GM12891 (cell line): Measurements from ENCODE around the gene AMMECR1.

Experiments
- DNase-seq: peaks from one replicate; pipeline ENCODE4 v3.0.0; 2011; ENCODE audit warnings: low spot score; ENCODE audit not compliant: insufficient read length
- FAIRE-seq: peaks from 2 replicates; lab custom pipeline; 2011; peaks lifted over from hg19 to GRCh38; lab: Jason Lieb, UNC
- PAX5 ChIP-seq: IDR thresholded peaks from 2 replicates; pipeline ENCODE4 v1.6.1; 2011; ENCODE audit warnings: low read length, moderate library complexity, mild to moderate bottlenecking; ENCODE audit not compliant: insufficient read depth, severe bottlenecking
- POLR2A ChIP-seq: IDR thresholded peaks from 2 replicates; pipeline ENCODE4 v1.6.1; 2011; ENCODE audit warnings: low read depth, low read length, control low read depth
- POLR2AphosphoS5 ChIP-seq: IDR thresholded peaks from 2 replicates; pipeline ENCODE4 v1.6.1; 2011; ENCODE audit warnings: low read depth, low read length, control low read depth
- POU2F2 ChIP-seq: IDR thresholded peaks from 2 replicates; pipeline ENCODE4 v1.6.1; 2011; ENCODE audit warnings: low read depth, mild to moderate bottlenecking, control low read depth, low read length, moderate library complexity
- SPI1 ChIP-seq: IDR thresholded peaks from 2 replicates; pipeline ENCODE4 v1.6.1; 2011; ENCODE audit warnings: low read depth, low read length, control low read depth
- TAF1 ChIP-seq: IDR thresholded peaks from 2 replicates; pipeline ENCODE4 v1.6.1; 2011; ENCODE audit warnings: low read depth, low read length, control low read depth

Gene AMMECR1

GRCh38 chrX:110228453-110228852 is 89.4 kb downstream of the AMMECR1 start:
- FAIRE-seq (no peak), DNase-seq (no peak)
- no peak for TF ChIP-seq POLR2A
- no peak for TF ChIP-seq TAF1
- no peak for TF ChIP-seq SPI1
- no peak for TF ChIP-seq PAX5
- TF ChIP-seq POU2F2 = no peak
- no peak for TF ChIP-seq POLR2AphosphoS5

DNA sequence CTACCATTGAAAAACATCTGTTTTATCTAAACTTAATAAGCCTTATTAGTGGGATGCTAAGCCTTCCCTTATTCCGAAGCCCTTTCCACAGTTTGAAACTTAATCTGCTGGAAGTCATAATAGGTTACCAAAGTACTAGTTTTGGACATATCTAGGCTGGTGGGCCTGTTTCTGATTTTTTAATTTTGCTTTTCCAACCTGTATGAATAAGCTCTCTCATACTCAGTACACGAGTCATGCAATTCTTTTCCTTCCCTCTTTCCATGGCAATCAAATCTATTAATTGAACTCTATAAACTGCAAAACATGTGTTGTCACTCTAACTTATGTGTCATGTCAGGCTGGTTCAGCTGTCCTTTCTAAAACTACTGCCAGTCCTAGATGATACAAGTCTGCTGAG is 91.0 kb downstream of the AMMECR1 start:
- FAIRE-seq (peak; percentile 69), DNase-seq (no peak)
- no peak for TF ChIP-seq SPI1
- no peak for TF ChIP-seq PAX5
- no peak for TF ChIP-seq POLR2AphosphoS5
- TF ChIP-seq POLR2A = no peak

- no peak for TF ChIP-seq TAF1
- no peak for TF ChIP-seq POU2F2
- TF ChIP-seq POLR2A = no peak
- TF ChIP-seq SPI1 = no peak
- TF ChIP-seq PAX5 = no peak
- no peak for TF ChIP-seq POLR2AphosphoS5
- FAIRE-seq (peak; percentile 13), DNase-seq (no peak)
These were observed 92.8 kb downstream of the AMMECR1 start for GRCh38 chrX:110224926-110225617.

DNA sequence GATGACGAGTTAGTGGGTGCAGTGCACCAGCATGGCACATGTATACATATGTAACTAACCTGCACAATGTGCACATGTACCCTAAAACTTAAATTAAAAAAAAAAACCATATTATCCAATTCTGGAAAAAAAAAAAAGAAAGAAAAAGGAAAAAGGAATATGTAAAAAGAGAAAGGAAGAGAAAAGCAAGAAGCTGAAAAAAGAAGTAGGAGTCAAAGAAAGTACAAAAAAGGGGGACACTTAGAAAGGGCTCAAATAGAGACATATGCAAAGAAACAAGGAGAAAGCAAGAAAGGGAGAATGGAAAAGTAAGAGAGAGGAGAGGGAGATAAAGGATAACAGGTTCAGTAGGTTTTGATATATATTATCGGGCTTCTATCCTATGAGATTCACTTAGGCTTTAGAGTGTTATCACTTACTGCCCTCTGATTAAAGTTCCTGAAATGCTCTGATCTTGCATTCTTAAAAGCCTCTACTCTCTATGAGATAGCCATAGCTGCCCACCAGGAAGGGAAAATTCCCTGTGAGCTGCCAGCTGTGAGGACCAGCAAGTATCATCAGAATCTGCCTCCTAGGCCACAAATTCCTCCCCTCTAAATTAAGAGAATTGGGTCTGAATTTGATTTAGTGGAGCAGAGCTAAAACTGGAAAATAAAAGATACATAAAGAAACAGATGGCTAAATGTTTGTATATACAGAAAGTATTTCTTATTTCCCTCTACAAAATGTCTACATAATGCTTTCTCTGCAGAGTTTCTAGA is 95.2 kb downstream of the AMMECR1 start:
- FAIRE-seq = no peak

GRCh38 chrX:110219920-110220319 is 98.0 kb downstream of the AMMECR1 start:
- no peak for DNase-seq
- TF ChIP-seq PAX5 = no peak
- no peak for TF ChIP-seq TAF1
- no peak for TF ChIP-seq POLR2A
- TF ChIP-seq POLR2AphosphoS5 = no peak
- no peak for TF ChIP-seq POU2F2
- no peak for TF ChIP-seq SPI1
- no peak for FAIRE-seq

More for the DNA sequence above, 95.2 kb downstream of the AMMECR1 start:
- TF ChIP-seq POU2F2 (no peak), TAF1 (no peak), POLR2A (no peak), PAX5 (no peak), POLR2AphosphoS5 (no peak)
- no peak for DNase-seq

DNA sequence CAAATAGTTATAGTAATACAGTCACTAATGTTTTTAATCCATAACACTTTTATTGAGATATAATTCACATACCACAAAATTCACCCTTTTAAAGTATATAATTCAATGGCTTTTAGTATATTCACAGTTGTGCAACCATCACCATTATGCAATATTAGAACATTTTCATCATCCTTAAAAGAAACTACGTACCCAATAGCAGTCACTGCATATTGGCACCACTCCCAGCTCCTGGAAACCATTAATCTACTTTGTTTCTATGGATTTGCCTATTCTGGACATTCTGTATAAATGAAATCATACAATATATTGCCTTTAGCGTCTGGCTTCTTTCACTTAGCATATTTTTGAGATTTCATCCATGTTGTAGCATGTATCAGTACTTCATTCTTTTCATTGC is 99.3 kb downstream of the AMMECR1 start:
- DNase-seq (no peak), FAIRE-seq (no peak)
- no peak for TF ChIP-seq POLR2A
- no peak for TF ChIP-seq TAF1
- no peak for TF ChIP-seq PAX5
- no peak for TF ChIP-seq POU2F2
- TF ChIP-seq POLR2AphosphoS5 = no peak

DNA sequence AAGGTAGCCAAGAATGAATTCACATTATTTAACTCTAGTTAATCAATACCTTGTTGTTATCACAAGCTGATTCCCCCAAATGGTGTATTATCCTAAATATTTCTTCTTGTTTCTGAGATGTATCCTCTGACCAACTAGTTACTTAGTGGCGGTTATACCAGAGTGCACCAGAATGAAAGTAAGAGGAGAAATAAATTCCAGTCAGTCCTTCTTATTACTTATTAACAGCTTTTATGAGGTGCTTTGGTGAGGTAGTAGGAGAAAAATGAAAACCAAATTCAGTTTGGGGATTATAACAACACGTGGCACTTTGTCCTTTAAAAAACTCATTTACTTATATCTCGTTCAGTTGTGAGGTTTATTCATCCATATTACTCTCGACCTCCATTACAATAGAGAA is 101.9 kb downstream of the AMMECR1 start:
- TF ChIP-seq POU2F2 (no peak), POLR2AphosphoS5 (no peak), POLR2A (no peak), SPI1 (no peak), TAF1 (no peak), PAX5 (no peak)
- no peak for FAIRE-seq
- DNase-seq = no peak

- TF ChIP-seq TAF1 (no peak), POLR2A (no peak), POLR2AphosphoS5 (no peak), PAX5 (no peak), SPI1 (no peak), POU2F2 (no peak)
- no peak for FAIRE-seq
- no peak for DNase-seq
These were observed 102.5 kb downstream of the AMMECR1 start for GRCh38 chrX:110215411-110215810.

DNA sequence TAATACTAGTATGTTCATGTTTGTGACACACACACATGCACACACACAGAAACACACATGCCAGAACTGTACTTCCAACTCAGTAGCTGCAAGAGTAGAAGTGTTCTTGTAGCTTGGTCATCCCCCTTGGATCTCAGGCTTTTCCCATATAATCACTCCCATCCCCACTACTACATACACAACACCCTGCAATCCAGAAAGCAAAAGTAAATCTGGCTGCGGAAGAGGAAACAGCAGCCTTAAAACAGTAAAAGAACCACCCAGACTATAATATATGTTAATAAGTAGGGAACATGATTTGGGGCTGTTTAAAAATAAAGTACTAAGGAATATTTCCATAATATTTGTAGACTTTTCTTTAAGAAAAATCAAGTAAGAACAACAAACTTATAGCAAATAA is 103.2 kb downstream of the AMMECR1 start:
- FAIRE-seq (no peak), DNase-seq (no peak)
- TF ChIP-seq PAX5 = no peak
- no peak for TF ChIP-seq POLR2A
- TF ChIP-seq SPI1 = no peak
- no peak for TF ChIP-seq POLR2AphosphoS5
- TF ChIP-seq POU2F2 = no peak
- no peak for TF ChIP-seq TAF1

DNA sequence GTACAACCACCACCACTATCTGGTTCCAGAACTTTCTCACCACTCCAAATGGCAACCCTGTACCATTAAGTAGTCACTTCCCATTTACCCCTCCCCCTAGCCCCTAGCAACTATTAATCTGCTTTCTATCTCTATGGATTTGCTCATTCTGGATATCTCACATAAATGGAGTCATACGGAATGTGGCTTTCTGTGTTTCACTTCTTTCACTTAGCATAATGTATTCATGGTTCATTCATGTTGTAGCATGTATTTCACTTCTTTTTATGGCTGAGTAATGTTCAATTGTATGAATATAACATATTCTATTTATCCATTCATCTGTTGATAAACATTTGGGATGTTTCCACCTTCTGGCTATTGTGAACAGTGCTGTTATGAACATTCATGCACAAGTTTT is 104.7 kb downstream of the AMMECR1 start:
- DNase-seq (no peak), FAIRE-seq (no peak)
- TF ChIP-seq POLR2A = no peak
- no peak for TF ChIP-seq TAF1
- TF ChIP-seq SPI1 = no peak
- TF ChIP-seq PAX5 = no peak
- TF ChIP-seq POU2F2 = no peak
- TF ChIP-seq POLR2AphosphoS5 = no peak
